GM12891 (cell line): ENCODE measurements around the gene CKM.

ENCODE experiments used
- POLR2A ChIP-seq: IDR thresholded peaks from 2 replicates; pipeline ENCODE4 v1.6.1; 2011; ENCODE audit warnings: low read depth, low read length, control low read depth
- POLR2AphosphoS5 ChIP-seq: IDR thresholded peaks from 2 replicates; pipeline ENCODE4 v1.6.1; 2011; ENCODE audit warnings: low read depth, low read length, control low read depth
- SPI1 ChIP-seq: IDR thresholded peaks from 2 replicates; pipeline ENCODE4 v1.6.1; 2011; ENCODE audit warnings: low read depth, low read length, control low read depth
- TAF1 ChIP-seq: IDR thresholded peaks from 2 replicates; pipeline ENCODE4 v1.6.1; 2011; ENCODE audit warnings: low read depth, low read length, control low read depth

DNA sequence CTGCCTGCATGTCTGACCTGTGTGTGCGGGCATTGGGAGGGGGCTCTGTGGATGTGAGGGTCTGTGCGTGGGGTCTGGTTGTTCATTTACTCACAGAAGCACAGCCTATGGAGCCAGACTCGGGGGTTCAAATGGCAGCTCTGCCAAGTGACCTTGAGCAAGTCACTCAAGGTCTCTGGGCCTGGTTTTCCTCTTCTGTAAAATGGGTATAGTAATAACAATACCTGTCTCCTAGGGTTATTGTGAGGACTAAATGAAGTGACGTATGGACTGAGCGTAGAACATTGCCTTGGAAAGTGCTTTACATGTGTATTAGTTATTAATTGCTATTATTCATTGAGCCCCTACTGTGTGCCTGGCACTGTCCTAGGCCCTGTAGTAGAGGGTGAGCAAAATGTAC, 24.4 kb downstream of the CKM start:
- TF ChIP-seq POLR2A, result no peak
- TF ChIP-seq TAF1, result no peak
- TF ChIP-seq SPI1, result no peak
- TF ChIP-seq POLR2AphosphoS5, result no peak
